DND-41 (cell line): Measurements from ENCODE around the gene ADGRA3.

Experiments
- EZH2 ChIP-seq: IDR thresholded peaks from 3 replicates; pipeline ENCODE4 v1.6.1; 2012; ENCODE audit warnings: borderline replicate concordance, low read depth, mild to moderate bottlenecking, moderate library complexity, low read length, inconsistent platforms; ENCODE audit not compliant: severe bottlenecking
- TF ChIP-seq, protein P1 (sequence below): IDR thresholded peaks from 2 replicates; pipeline ENCODE4 v1.5.1; 2012; ENCODE audit warnings: borderline replicate concordance, low read length, moderate library complexity, mild to moderate bottlenecking; ENCODE audit not compliant: poor library complexity, severe bottlenecking; ENCODE audit errors: extremely low read depth

DNA sequence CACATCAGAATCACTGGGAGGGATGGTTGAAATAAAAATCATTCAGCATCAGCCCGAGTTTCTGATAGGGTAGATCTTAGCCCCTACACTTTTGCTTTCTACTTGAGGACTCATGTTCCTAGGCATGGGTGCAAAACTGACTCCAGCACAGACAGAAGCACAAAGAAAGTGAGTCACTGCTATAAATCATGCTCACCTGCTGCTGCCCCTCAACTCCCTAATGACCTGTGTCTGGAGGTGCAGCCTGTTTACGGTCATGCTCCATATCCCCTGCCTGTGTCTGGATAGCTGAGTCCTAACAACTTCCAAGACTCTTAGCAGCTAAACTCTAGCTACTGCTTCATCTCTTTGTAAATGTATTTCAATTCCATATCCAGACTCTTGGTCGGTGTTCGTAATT is 57.8 kb downstream of the ADGRA3 start:
- TF ChIP-seq, protein P1, sequence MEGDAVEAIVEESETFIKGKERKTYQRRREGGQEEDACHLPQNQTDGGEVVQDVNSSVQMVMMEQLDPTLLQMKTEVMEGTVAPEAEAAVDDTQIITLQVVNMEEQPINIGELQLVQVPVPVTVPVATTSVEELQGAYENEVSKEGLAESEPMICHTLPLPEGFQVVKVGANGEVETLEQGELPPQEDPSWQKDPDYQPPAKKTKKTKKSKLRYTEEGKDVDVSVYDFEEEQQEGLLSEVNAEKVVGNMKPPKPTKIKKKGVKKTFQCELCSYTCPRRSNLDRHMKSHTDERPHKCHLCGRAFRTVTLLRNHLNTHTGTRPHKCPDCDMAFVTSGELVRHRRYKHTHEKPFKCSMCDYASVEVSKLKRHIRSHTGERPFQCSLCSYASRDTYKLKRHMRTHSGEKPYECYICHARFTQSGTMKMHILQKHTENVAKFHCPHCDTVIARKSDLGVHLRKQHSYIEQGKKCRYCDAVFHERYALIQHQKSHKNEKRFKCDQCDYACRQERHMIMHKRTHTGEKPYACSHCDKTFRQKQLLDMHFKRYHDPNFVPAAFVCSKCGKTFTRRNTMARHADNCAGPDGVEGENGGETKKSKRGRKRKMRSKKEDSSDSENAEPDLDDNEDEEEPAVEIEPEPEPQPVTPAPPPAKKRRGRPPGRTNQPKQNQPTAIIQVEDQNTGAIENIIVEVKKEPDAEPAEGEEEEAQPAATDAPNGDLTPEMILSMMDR = no peak
- TF ChIP-seq EZH2 = no peak
